Common myeloid progenitor, CD34-positive (primary cell): ENCODE measurements around the gene FANCF.
"Not testable (repeated sequence)": the region's sequence is repeated elsewhere in the genome, so short reads cannot be mapped to it uniquely, and the experiment has no call there.

Source experiments
- CTCF ChIA-PET: fragments of 350-600 bp; sonication (Branson Sonifier 250); formaldehyde crosslinking; loops from one replicate; lab custom pipeline; 2021; ENCODE audit warnings: antibody characterized with exemption; lab: Charles Lee
- POLR2A ChIA-PET: fragments of 350-600 bp; sonication (Branson Sonifier 250); formaldehyde crosslinking; loops from one replicate; lab custom pipeline; 2021; ENCODE audit warnings: antibody characterized with exemption; lab: Charles Lee
- DNase-seq, 3 donors: peaks; one replicate each; pipeline versions ENCODE4 v3.0.0 to v3.0.0-alpha.2; 2013
- H3K27ac ChIP-seq, 2 experiments: 1 replicate in 1 of 2; 2 replicates in 1 of 2; pipeline ENCODE4 v1.7.0; 2013; ENCODE audit warnings: inconsistent platforms in 2 of 2, low read length in 2 of 2, mild to moderate bottlenecking in 2 of 2, low read depth in 1 of 2, moderate library complexity in 1 of 2; ENCODE audit not compliant: severe bottlenecking in 2 of 2, insufficient read depth in 1 of 2, poor library complexity in 1 of 2
- H3K27me3 ChIP-seq, 5 experiments: replicated peaks in 2 of 5; 1 replicate in 3 of 5; 2 replicates in 2 of 5; pipeline versions ENCODE4 v1.6.1 to v1.7.0; 2013; ENCODE audit warnings: low read length in 4 of 5, mild to moderate bottlenecking in 2 of 5, moderate library complexity in 2 of 5, inconsistent platforms in 1 of 5; ENCODE audit not compliant: insufficient read depth in 5 of 5, control insufficient read depth in 4 of 5
- H3K36me3 ChIP-seq, 4 experiments: 1 replicate in 2 of 4; 2 replicates in 2 of 4; pipeline versions ENCODE4 v1.6.1 to v1.7.0; 2013; ENCODE audit warnings: low read length in 3 of 4, control low read depth in 1 of 4, mild to moderate bottlenecking in 1 of 4; ENCODE audit not compliant: control insufficient read depth in 4 of 4, insufficient read depth in 4 of 4
- H3K4me1 ChIP-seq, 4 experiments: 1 replicate in 3 of 4; 2 replicates in 1 of 4; pipeline versions ENCODE4 v1.6.1 to v1.7.1; 2013; ENCODE audit warnings: low read length in 3 of 4, mild to moderate bottlenecking in 3 of 4, control low read depth in 1 of 4, inconsistent platforms in 1 of 4, moderate library complexity in 1 of 4; ENCODE audit not compliant: control insufficient read depth in 4 of 4, insufficient read depth in 4 of 4; ENCODE audit errors: control extremely low read depth in 1 of 4
- H3K4me3 ChIP-seq, 7 experiments: 1 replicate in 4 of 7; 2 replicates in 3 of 7; pipeline versions ENCODE4 v1.5.1 to v1.7.0; 2013; ENCODE audit warnings: mild to moderate bottlenecking in 7 of 7, low read length in 6 of 7, moderate library complexity in 6 of 7, inconsistent platforms in 2 of 7, low read depth in 2 of 7, control low read depth in 1 of 7; ENCODE audit not compliant: insufficient read depth in 4 of 7, control insufficient read depth in 1 of 7; ENCODE audit errors: extremely low read depth in 1 of 7
- H3K9me3 ChIP-seq, 5 experiments: 1 replicate in 4 of 5; 2 replicates in 1 of 5; pipeline versions ENCODE4 v1.6.1 to v1.7.1; 2013; ENCODE audit warnings: low read length in 4 of 5, mild to moderate bottlenecking in 2 of 5, inconsistent platforms in 1 of 5, low read depth in 1 of 5, moderate library complexity in 1 of 5; ENCODE audit not compliant: control insufficient read depth in 4 of 5, insufficient read depth in 2 of 5; ENCODE audit errors: control extremely low read depth in 1 of 5
- WGBS: methylation state at CpG from one replicate; pipeline ENCODE4 v1.1.5; 2013; ENCODE audit not compliant: insufficient coverage; 5-methylcytosine and 5-hydroxymethylcytosine counted together

Gene FANCF

DNA sequence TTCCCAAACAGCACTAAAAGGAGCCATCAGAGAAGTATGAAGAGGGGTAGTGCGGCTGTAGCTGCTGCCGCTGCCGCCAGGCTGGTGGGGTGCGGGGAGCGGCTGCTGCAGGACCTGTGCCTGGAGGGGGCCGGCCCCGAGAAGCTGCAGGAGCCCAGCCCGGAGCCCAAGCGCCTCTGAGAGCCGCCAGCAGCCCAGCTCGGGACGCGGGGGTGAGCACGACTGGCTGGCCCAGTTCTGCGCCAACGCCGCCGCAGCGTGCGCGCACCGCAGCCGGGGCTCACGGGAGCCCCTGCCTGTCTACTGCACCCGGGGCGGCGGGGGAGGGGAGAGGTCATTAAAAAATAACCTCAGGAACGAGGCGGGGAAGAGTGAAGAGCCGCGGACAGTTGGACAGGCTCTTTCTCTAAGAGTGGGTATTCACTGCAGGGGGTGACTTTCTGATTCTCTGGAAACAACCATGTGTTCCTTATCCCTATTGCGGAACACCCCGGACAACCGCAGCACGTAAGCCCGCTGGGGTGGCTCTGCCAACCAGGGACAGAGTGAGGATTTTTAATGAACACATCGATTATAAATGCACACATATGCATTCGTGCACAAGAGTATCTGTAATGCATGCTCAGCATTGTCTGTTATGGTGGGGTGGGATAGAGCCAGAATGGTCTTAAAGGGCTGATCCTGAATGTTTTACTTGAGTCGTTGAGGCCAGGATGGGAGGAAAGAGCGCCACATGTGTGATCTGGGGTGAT lies 41.2 kb upstream of the FANCF start:
- ChIA-PET POLR2A (interaction anchor here (0.5 kb wide), 1 partner anchor 514 kb away, joined by 3 read pairs; no protein-coding TSS in a partner anchor), CTCF (interaction anchor here (1.5 kb wide), 1 partner anchor 111 kb away, joined by 3 read pairs; no protein-coding TSS in a partner anchor)
- H3K27ac ChIP-seq = no peak overlapping the region
- H3K27me3 ChIP-seq = peaks cover 17 to 60% (median 27%) of the 10 kb centered on the region in 5 experiments
- H3K4me3 ChIP-seq = peak overlapping the region in 6 of 7 experiments; percentile 13 to 58 (median 36)
- peak in 2 of 3 donors; percentile 15 to 33 for DNase-seq
- H3K36me3 ChIP-seq = no peaks in the 10 kb centered on the region
- no peaks in the 10 kb centered on the region for H3K9me3 ChIP-seq
- WGBS = 4% methylated on average over 28 of the region's 40 CpGs
- peaks cover 0 to 9% (median 7%) of the 10 kb centered on the region in 4 experiments for H3K4me1 ChIP-seq

DNA sequence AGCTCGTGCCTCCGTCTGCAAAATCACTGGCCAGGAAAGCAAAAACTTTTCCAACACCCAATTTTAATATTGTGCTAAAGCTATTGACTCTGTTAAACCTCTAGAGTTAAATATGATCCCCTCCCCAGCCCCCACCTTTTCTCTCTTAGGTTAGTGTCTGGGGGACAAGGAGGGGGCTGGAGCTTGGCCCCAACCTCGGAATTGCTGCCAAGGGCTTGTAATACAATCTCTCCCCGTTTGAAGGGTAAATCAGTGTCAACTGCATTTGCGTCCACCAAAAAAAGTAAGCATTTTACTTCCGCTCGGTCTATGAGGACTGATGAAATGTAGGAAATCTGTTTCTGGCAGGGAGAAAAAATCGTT lies 40.7 kb upstream of the FANCF start, which contains the start of gene GAS2:
Gene GAS2, plus strand, starts transcription at position 287 of the 363 bp plus-strand sequence. CDS start 8,259 bp downstream, outside the sequence.
- Histone ChIP-seq H3K4me1 (peaks cover 0 to 9% (median 7%) of the 10 kb centered on the region in 4 experiments), H3K36me3 (no peaks in the 10 kb centered on the region), H3K9me3 (no peaks in the 10 kb centered on the region), H3K27me3 (peaks cover 17 to 56% (median 27%) of the 10 kb centered on the region in 5 experiments), H3K27ac (no peak within 1 kb of the TSS), H3K4me3 (peak within 1 kb of the TSS in 6 of 7 experiments; percentile 13 to 58 (median 36))
- ChIA-PET POLR2A (interaction anchor here (0.5 kb wide), 1 partner anchor 514 kb away, joined by 3 read pairs; no protein-coding TSS in a partner anchor), CTCF (interaction anchor here (1.5 kb wide), 1 partner anchor 111 kb away, joined by 3 read pairs; no protein-coding TSS in a partner anchor)
- no peak for DNase-seq
- WGBS = 4% methylated on average over 6 of the region's 8 CpGs

DNA sequence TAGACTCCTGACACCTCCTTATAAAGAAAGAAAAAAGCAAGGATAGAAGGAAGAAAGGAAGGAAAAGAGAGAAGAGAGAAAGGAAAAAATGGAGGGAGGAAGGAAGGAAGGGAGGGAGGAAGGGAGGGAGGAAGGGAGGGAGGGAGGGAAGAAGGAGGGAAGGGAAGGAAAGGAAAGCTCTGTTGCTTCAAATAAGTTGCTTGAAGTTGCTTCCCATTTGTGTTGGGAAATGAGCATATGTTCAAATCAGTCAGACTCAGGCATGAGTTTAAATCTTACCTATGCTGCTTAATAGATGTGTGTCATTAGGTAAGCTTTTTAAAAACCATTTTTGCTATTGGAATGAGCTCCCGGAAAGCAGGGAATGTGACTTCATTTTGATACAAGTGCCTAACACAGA lies 34.2 kb upstream of the FANCF start:
- peaks cover 0 to 8% (median 4%) of the 10 kb centered on the region in 4 experiments for H3K4me1 ChIP-seq
- H3K36me3 ChIP-seq = no peaks in the 10 kb centered on the region
- ChIA-PET POLR2A (no interaction called here), CTCF (no interaction called here)
- H3K27me3 ChIP-seq = peaks cover 0 to 2% (median 0%) of the 10 kb centered on the region in 5 experiments
- no peak overlapping the region for H3K27ac ChIP-seq
- 100% methylated on average over 1 of the region's 1 CpG for WGBS
- H3K9me3 ChIP-seq = no peaks in the 10 kb centered on the region
- DNase-seq = no peak
- no peak overlapping the region for H3K4me3 ChIP-seq

DNA sequence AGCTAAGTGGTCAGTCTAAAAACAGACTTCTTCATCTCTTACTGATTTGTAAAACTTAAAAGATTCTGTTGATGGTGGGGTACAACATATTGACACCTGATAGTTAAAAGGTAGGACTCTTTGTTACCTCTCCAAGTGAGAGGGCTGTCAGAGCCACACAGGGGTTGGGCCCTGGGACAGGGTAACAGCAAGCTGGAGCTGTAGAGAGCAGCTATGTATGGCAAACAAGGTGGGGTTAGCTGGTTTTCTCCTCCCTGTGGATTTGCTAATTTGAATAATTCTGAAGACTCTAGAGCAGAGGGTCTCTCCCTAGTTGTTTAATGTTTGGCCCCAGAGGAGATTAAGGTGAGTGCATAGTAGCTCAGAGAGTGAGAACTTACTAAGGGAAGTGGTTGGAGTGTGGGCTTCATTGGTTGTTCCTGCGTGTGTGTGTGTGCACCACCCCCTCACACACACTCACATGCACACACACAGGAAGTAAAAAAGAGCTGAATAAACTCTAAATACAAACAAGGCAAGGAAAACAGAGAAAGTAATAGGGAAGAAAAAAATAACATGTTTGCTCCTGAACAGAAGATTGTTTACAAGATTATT lies 31.6 kb upstream of the FANCF start:
- POLR2A ChIA-PET = no interaction called here

DNA sequence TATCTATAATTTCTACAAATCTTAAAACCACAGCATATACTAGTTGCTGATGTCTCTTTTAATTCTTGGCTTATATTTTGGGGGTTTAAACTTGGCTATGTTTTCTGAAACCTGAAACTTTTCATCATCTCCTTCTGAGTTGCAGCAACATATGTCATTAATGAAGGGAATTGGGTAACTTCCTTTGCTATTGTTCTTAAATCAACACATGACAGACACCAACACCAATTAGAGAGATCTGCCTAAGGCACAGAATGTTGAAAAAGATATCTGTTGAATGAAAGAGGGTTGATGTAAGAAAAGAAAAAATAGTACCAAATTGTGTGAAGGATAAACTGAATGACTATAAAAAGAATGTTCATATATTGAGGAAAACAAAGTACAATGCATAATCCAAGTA lies 30.5 kb upstream of the FANCF start:
- CTCF ChIA-PET = no interaction called here

More for the DNA sequence above, 31.6 kb upstream of the FANCF start:
- Histone ChIP-seq H3K27ac (no peak overlapping the region), H3K4me3 (no peak overlapping the region), H3K9me3 (no peaks in the 10 kb centered on the region), H3K4me1 (peaks cover 0 to 8% (median 4%) of the 10 kb centered on the region in 4 experiments), H3K27me3 (no peaks in the 10 kb centered on the region), H3K36me3 (no peaks in the 10 kb centered on the region)
- CTCF ChIA-PET = no interaction called here
- WGBS = no CpG with 5 or more reads among the region's 1 CpG
- DNase-seq = peak in 2 of 3 donors; percentile 24 to 53

DNA sequence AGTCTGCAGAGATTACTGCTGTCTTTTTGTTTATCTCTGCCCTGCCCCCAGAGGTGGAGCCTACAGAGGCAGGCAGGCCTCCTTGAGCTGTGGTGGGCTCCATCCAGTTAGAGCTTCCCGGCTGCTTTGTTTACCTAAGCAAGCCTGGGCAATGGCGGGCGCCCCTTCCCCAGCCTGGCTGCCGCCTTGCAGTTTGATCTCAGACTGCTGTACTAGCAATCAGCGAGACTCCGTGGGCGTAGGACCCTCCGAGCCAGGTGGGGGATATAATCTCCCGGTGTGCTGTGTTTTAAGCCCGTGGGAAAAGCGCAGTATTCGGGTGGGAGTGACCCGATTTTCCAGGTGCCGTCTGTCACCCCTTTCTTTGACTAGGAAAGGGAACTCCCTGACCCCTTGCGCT lies 26.7 kb upstream of the FANCF start:
- CTCF ChIA-PET = not testable (repeated sequence)

More for the DNA sequence above, 30.5 kb upstream of the FANCF start:
- H3K9me3 ChIP-seq = no peaks in the 10 kb centered on the region
- H3K4me1 ChIP-seq = peaks cover 0 to 8% (median 4%) of the 10 kb centered on the region in 4 experiments
- H3K27me3 ChIP-seq = no peaks in the 10 kb centered on the region
- no peak for DNase-seq
- no peak overlapping the region for H3K4me3 ChIP-seq
- no peak overlapping the region for H3K27ac ChIP-seq
- POLR2A ChIA-PET = no interaction called here
- H3K36me3 ChIP-seq = no peaks in the 10 kb centered on the region

DNA sequence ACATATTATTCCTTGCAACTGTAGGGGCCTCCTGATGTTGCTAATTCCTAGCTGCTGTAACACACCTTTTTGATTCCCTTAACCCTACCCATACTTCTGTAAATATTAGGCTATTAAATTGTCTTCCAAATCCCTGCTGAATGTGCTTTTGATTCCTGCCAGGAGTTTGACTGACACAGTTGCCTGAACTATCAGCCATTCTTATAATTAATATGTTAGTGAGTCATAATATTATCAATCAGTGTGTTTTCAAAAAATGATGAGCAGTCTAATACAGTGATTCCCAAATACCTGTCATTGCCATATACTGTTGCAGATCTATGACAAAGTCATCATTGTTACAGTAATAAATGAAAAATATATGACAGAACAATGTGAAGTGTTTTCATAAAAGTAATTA lies 15.9 kb upstream of the FANCF start:
- POLR2A ChIA-PET = no interaction called here
- no peak overlapping the region for H3K4me3 ChIP-seq
- H3K27ac ChIP-seq = no peak overlapping the region
- H3K27me3 ChIP-seq = no peaks in the 10 kb centered on the region
- CTCF ChIA-PET = no interaction called here
- H3K9me3 ChIP-seq = no peaks in the 10 kb centered on the region
- H3K4me1 ChIP-seq = no peaks in the 10 kb centered on the region
- no peak for DNase-seq
- no peaks in the 10 kb centered on the region for H3K36me3 ChIP-seq

More for the DNA sequence above, 26.7 kb upstream of the FANCF start:
- DNase-seq, H3K4me3 ChIP-seq, H3K27ac ChIP-seq, H3K36me3 ChIP-seq, H3K27me3 ChIP-seq, POLR2A ChIA-PET, H3K9me3 ChIP-seq, H3K4me1 ChIP-seq: not testable (repeated sequence)
- 86% methylated on average over 7 of the region's 15 CpGs for WGBS
